Measurements from ENCODE around the gene ARL17B. TPM values are rescaled to one million over a fixed set of nuclear protein-coding genes. Genes with fewer than 3 reads are reported as not detected.
"Not testable (repeated sequence)": the region's sequence is repeated elsewhere in the genome, so short reads cannot be mapped to it uniquely, and the experiment has no call there.

Gene ARL17B
- total RNA-seq, 3 donors from 2014 or later = 19.5 to 38.0 (median 24.9) TPM

DNA sequence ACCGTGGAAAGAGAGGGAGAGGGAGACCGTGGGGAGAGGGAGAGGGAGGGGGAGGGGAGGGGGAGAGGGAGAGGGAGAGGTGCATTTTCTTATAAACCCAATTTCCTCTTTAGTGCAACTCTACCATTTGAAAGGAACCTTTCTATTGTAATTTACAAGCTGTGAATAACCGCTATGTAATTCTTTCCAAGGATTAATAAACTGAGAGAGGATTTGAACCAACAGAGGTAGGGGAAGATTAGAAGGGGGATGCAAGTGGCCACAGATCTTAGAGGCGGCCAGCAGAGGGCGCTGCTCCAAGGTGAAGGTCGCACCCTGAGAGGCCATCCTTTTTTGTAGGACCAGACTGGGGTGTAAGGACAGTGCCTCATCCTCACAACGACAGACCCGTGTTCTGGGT, 107.8 kb downstream of the ARL17B start:
- DNase-seq = peak; percentile 66 to 86 (median 77)
- H3K4me1 ChIP-seq (ENCODE audit: low read depth); H3K36me3 ChIP-seq (ENCODE audit: low read depth); H3K9me3 ChIP-seq; H3K4me3 ChIP-seq; intact Hi-C loops (cut with DNase I, micrococcal nuclease): not testable (repeated sequence)
- TF ChIP-seq, protein P1, sequence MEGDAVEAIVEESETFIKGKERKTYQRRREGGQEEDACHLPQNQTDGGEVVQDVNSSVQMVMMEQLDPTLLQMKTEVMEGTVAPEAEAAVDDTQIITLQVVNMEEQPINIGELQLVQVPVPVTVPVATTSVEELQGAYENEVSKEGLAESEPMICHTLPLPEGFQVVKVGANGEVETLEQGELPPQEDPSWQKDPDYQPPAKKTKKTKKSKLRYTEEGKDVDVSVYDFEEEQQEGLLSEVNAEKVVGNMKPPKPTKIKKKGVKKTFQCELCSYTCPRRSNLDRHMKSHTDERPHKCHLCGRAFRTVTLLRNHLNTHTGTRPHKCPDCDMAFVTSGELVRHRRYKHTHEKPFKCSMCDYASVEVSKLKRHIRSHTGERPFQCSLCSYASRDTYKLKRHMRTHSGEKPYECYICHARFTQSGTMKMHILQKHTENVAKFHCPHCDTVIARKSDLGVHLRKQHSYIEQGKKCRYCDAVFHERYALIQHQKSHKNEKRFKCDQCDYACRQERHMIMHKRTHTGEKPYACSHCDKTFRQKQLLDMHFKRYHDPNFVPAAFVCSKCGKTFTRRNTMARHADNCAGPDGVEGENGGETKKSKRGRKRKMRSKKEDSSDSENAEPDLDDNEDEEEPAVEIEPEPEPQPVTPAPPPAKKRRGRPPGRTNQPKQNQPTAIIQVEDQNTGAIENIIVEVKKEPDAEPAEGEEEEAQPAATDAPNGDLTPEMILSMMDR (IDR thresholded peaks at IDR 0.05) = peak; percentile 52
- peak; percentile 95 for ATAC-seq

DNA sequence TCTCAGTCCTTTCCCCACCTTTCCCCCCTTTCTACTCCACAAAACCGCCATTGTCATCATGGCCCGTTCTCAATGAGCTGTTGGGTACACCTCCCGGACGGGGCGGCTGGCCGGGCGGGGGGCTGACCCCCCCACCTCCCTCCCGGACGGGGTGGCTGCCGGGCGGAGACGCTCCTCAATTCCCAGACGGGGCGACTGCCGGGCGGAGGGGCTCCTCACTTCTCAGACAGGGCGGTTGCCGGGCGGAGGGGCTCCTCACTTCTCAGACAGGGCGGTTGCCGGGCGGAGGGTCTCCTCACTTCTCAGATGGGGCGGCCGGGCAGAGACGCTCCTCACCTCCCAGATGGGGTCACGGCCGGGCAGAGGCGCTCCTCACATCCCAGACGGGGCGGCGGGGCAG, 108.8 kb downstream of the ARL17B start:
- H3K9me3 ChIP-seq; H3K36me3 ChIP-seq (ENCODE audit: low read depth); intact Hi-C loops (cut with DNase I, micrococcal nuclease); H3K4me1 ChIP-seq (ENCODE audit: low read depth); ATAC-seq; DNase-seq; H3K4me3 ChIP-seq: not testable (repeated sequence)

DNA sequence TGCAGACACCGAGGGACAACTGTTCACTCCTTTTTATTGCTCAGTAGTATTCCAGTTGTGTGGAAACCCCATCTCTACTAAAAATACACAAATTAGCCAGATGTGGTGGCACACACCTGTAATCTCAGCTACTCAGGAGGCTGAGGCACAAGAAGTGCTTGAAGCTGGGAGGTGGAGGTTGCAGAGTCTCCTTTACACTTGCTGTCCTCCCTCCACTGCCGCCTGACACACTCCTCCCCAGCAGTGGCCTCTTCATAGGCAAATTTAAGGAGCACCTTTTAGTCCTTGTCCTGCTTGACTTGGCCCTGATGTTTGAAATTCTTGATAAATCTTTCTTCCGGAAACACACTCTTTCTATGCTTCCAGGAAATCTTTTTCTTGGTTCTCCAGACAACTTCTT, 112.4 kb downstream of the ARL17B start:
- intact Hi-C loops (cut with DNase I, micrococcal nuclease); H3K9me3 ChIP-seq; DNase-seq; H3K4me3 ChIP-seq; H3K36me3 ChIP-seq (ENCODE audit: low read depth); ATAC-seq; H3K4me1 ChIP-seq (ENCODE audit: low read depth): not testable (repeated sequence)

DNA sequence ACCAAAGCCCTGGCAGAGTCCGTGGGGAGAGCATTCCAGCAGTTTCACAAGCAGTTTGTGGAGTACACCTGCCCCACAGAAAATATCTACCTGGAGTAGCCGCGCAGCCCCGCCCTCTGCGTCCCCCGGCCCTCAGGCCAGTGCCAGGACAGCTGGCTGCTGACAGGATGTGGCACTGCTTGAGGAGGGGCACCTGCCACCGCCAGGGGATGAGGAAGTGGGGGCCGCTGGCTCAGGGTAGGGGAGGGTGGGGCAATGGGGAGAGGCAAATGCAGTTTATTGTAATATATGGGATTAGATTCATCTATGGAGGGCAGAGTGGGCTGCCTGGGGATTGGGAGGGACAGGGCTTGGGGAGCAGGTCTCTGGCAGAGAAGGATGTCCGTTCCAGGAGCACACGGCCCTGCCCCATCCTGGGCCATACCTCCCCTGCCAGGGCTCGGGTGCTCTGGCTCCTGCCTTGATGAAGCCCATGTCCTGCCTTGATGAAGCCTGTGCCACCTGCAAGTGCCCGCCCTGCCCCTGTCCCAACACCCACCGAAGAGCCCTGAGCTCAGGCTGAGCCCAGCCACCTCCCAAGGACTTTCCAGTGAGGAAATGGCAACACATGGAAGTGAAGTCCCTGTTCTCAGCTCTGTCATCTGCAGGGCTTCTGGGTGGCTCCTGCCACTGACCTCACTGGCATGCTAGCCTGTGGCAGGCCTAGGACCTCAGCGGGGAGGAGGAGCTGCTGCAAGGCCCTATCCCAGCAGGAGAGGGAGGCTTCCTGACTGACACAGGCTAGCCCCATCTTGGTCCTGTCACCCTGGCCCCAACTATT, 116.4 kb downstream of the ARL17B start:
- H3K4me1 ChIP-seq (ENCODE audit: low read depth); H3K36me3 ChIP-seq (ENCODE audit: low read depth); H3K9me3 ChIP-seq; DNase-seq; H3K4me3 ChIP-seq; intact Hi-C loops (cut with DNase I, micrococcal nuclease): not testable (repeated sequence)
- peak; percentile 65 for ATAC-seq

DNA sequence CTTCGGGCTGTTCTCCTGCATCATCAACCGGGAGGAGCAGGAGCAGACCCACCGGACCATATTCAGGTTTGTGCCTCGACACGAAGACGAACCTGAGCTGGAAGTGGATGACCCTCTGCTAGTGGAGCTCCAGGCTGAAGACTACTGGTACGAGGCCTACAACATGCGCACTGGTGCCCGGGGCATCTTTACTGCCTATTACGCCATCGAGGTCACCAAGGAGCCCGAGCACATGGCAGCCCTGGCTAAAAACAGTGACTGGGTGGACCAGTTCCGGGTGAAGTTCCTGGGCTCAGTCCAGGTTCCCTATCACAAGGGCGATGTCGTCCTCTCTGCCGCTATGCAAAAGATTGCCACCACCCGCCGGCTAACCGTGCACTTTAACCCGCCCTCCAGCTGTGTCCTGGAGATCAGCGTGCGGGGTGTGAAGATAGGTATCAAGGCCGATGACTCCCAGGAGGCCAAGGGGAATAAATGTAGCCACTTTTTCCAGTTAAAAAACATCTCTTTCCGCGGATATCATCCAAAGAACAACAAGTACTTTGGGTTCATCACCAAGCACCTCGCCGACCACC, 117.1 kb downstream of the ARL17B start:
- intact Hi-C loops (cut with DNase I, micrococcal nuclease); H3K36me3 ChIP-seq (ENCODE audit: low read depth); H3K9me3 ChIP-seq; H3K4me1 ChIP-seq (ENCODE audit: low read depth); DNase-seq; H3K4me3 ChIP-seq: not testable (repeated sequence)
- peak; percentile 25 for ATAC-seq

DNA sequence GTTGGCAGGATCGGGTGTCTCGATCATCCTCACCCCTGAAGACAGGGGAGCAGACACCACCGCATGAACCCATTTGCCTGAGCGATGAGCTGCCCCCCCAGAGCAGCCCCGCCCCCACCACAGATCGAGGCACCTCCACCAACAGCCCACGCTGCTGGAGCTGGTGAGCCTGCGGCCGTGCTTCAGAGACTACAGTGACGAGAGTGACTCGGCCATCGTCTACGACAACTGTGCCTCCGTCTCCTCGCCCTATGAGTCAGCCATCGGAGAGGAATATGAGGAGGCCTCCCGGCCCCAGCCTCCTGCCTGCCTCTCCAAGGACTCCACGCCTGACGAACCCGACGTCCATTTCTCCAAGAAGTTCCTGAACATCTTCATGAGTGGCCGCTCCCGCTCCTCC, 117.6 kb downstream of the ARL17B start:
- intact Hi-C loops (cut with DNase I, micrococcal nuclease); H3K4me1 ChIP-seq (ENCODE audit: low read depth); H3K36me3 ChIP-seq (ENCODE audit: low read depth); ATAC-seq; H3K9me3 ChIP-seq; DNase-seq; H3K4me3 ChIP-seq: not testable (repeated sequence)

DNA sequence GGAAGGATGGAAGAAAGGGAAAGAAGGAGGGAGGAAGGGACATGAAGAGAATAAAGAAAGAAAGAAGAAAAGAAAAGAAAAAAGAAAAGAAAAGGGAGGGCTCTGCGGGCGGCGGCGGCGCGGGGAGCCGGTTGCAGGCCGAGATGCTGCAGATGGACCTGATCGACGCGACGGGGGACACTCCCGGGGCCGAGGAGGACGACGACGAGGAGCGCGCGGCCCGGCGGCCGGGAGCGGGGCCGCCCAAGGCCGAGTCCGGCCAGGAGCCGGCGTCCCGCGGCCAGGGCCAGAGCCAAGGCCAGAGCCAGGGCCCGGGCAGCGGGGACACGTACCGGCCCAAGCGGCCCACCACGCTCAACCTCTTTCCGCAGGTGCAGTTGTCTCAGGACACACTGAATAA, 118.1 kb downstream of the ARL17B start:
- H3K4me1 ChIP-seq (ENCODE audit: low read depth); H3K36me3 ChIP-seq (ENCODE audit: low read depth); intact Hi-C loops (cut with DNase I, micrococcal nuclease); H3K9me3 ChIP-seq; DNase-seq; H3K4me3 ChIP-seq: not testable (repeated sequence)
- peak; percentile 34 for ATAC-seq

DNA sequence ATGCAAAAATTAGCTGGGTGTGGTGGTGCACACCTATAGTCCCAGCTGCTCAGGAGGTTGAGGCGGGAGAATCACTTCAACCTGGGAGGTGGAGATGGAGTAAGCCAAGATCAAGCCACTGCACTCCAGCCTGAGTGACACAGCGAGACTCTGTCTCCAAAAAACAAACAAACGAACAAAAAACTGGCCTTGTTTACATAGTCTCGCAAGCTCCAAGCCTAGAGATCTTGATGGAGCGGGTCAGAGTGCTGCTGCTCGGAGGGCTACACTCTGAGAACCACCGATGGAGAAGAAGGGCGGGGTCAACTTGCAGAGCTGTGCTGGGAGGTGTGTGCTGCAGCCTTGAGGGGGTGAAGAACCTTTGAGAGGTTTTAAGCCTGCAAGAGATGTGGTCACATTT, 130.2 kb downstream of the ARL17B start:
- ATAC-seq; H3K36me3 ChIP-seq (ENCODE audit: low read depth); intact Hi-C loops (cut with DNase I, micrococcal nuclease); H3K9me3 ChIP-seq; H3K4me3 ChIP-seq; H3K4me1 ChIP-seq (ENCODE audit: low read depth); DNase-seq: not testable (repeated sequence)

DNA sequence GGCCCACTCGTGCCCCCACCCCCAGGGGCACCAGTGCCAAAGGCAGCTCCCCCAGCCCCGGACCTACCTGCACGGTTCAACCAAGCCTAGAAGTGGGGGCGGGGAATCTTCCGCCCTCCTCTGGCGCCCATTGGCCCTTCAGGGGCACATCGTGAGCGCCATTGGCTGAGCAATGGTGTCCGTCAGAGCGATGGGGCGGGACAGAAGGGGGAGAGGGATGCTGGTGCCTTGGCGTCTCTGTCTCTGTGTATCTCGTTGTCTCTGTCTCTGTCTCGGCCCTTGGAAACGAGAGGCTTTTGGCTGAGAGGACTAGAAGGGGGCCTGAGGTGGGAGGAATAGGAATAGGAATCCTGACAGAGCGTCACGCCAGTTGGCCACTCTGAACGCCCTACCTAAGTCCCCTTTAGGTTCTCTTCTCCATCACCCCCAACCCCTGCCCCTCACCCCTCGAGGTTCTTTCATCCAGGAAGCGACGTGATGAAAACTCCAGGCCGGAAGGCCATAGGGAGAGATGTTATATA, 136.2 kb downstream of the ARL17B start:
- H3K4me1 ChIP-seq (ENCODE audit: low read depth); intact Hi-C loops (cut with DNase I, micrococcal nuclease); H3K36me3 ChIP-seq (ENCODE audit: low read depth); H3K9me3 ChIP-seq: not testable (repeated sequence)
- peak; percentile 95 to 99 (median 97) for DNase-seq
- peak overlapping the region; percentile 50 for H3K4me3 ChIP-seq
- ATAC-seq = peak; percentile 99

DNA sequence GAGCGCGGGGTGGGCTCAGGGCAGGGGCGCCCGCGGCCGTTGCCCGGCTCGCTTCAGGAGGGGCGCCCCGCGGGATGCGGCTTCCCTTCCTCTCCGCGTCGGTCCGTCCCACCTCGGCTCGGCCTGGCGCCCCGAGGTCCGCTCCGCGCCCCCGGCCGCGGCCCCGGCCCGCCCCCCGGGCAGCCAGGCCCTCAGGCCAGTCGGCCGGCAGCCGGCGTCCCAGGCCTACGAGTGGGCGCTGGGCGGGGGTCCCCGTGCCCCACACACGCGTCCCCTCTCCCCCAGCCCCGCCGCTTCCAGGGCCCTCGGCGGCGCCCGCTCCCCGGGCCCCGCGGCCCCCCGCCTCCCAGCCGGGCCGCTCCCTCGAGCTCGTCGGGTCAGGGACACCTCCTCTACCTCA, 136.7 kb downstream of the ARL17B start:
- ATAC-seq = peak; percentile 51
- intact Hi-C loops (cut with DNase I, micrococcal nuclease); DNase-seq: not testable (repeated sequence)

More for the DNA sequence above, 136.7 kb downstream of the ARL17B start:
- H3K9me3 ChIP-seq; H3K4me1 ChIP-seq (ENCODE audit: low read depth); H3K36me3 ChIP-seq (ENCODE audit: low read depth): not testable (repeated sequence)
- H3K4me3 ChIP-seq = peak overlapping the region; percentile 50

Other genes with a start within 250 kb of the ARL17B start
- gene KANSL1, start 168.3 kb downstream of the ARL17B start, total RNA-seq = 100 to 1,000 TPM in 1 of 3 donors, 10 to 100 TPM in 2; 80.2 to 107 (median 88.8) TPM
- 1 to 10 TPM; 2.9 to 6.5 (median 3.1) TPM for gene LRRC37A, start 66.6 kb downstream of the ARL17B start, total RNA-seq
- 10 to 100 TPM; 14.0 to 24.8 (median 17.8) TPM for gene LRRC37A2, start 150.7 kb upstream of the ARL17B start, total RNA-seq
- gene ARL17A, start 217.9 kb upstream of the ARL17B start, total RNA-seq = 10 to 100 TPM; 22.5 to 29.0 (median 24.1) TPM
- 10 to 100 TPM; 68.5 to 95.4 (median 69.3) TPM for gene NSF, start 228.9 kb upstream of the ARL17B start, total RNA-seq